Sciatic nerve (tissue), 2 donors: ENCODE results near the gene DDX56. TPM values are rescaled to one million over a fixed set of nuclear protein-coding genes. Genes with fewer than 3 reads are reported as not detected.
"Not testable (repeated sequence)": the region's sequence is repeated elsewhere in the genome, so short reads cannot be mapped to it uniquely, and the experiment has no call there.

Source experiments
- ATAC-seq: fragments of 200-7000 bp; cut with Tn5 transposase; one replicate; pipeline ENCODE4 v1.9.1; 2020; ENCODE audit warnings: mild to moderate bottlenecking, moderate library complexity
- DNase-seq: peaks from one replicate; pipeline ENCODE4 v3.0.0-alpha.2; 2020; ENCODE audit warnings: low spot score
- intact Hi-C: fragments of 100-400 bp; cut with DNase I; formaldehyde crosslinking; loops from one replicate; pipeline ENCODE4 v1.14.2; 2022
- total RNA-seq: library from RNA; stranded (reverse); fragmentation: NEBNext Ultra II Directional; extraction: Animal tissue kit (Norgen Biotek cat#: 25700); gene quantifications from one replicate; pipeline ENCODE4 v1.2.1, GENCODE V29; 2021
- donor health status: DM: no; HTN: no; CAD: no.
- donor health status: DM: no; HTN: no; CAD: no.

The DDX56 gene
- total RNA-seq, 1 donor from 2014 or later: 58.4 TPM

DNA sequence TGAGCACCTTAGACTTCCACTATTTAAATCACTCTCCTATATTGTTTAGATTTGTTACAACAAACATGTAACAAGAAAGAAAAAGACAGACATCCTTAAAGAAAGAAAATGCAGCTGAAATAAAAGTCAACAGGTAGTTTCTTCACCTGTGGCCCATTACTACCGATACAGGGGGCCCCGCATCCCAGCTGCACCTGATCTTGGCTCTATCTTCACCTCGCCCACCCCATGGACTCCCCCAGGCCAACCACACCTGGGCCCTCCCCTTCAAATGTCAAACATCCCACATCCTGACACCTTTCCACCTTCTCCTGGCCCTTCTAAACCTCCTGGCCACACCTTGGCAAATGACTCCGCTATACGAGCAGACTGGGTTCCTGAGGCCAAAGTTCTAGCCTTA is 7.0 kb downstream of the DDX56 start:
- ATAC-seq (no peak), DNase-seq (peak; percentile 39)
- intact Hi-C loops: loop anchor here (10.0 kb wide), 1 partner anchor 332 kb away; no protein-coding TSS in a partner anchor

DNA sequence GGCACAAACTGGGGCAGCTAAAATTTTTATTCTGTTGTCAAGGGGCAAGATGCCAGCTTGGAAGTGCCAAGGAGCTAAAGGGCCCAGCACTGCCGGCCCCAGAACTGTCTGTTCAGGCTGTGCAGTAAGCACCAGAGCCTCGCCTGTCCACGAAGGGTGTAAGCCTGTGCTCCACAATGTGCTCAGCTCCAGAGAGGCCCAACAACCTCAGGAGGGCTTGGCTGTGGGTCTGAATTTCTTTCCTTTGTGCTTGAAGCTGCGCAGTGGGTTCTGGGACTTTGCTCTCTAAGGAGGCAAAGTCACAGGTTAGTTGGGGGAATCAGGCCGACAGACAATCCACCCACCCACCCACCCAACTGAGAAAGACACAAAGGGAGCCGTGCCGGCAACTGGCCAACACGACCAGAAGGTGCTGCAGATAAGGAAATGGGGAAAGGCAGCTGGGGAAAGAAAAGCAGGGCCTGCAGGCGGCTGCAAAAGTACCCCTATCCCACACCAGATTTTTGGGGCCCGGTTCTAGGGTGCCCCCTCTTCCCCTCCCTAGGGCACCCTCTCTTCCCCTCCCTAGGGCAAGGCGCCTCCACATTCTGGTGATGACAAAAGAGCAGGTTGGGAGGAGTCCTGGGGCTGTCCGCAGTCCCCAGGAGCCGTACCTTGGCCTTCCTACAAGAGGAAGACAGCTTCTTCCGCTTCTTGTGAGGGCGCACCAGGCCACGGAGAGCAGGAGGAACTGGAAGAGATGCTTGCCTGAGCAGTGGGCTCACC is 7.7 kb downstream of the DDX56 start:
- ATAC-seq: peak; percentile 43
- DNase-seq: peak; percentile 51
- intact Hi-C loops: loop anchor here (10.0 kb wide), 1 partner anchor 331 kb away; no protein-coding TSS in a partner anchor

DNA sequence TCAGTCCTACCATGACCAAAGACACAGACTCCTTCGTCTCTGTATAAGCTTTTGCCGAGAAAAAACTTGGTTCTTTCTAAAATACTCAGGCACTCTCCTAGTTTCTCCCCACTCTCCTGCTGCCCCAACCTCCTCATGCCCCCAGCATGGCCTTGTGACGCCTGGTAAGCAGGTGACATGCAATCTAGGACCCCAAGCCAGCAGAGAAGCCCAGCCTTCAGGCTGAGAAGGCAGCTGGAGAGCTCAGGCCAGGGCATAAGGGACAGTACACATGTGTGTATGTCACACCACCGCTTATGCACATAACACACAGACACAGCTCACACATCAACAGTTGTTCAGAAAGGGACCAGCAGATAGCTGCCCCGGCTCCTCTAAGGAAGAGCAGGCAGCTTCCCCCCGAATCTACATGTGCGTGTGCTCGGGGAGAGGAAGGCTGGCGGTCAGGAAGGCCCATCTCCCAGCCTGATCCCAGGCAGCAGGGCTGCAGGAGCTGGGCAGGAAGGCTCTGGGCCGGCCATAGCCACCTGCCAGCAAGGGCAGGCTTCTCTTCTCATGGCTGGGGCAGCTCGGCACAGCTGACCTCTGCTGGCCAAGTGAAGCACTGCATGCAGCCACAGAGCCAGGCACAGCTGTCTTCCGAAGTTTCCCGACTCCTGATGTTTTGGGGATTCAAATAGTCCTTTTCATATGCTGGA is 8.5 kb downstream of the DDX56 start:
- peak; percentile 88 for ATAC-seq
- intact Hi-C loops: loop anchor here (10.0 kb wide), 1 partner anchor 330 kb away; no protein-coding TSS in a partner anchor
- peak; percentile 77 for DNase-seq

DNA sequence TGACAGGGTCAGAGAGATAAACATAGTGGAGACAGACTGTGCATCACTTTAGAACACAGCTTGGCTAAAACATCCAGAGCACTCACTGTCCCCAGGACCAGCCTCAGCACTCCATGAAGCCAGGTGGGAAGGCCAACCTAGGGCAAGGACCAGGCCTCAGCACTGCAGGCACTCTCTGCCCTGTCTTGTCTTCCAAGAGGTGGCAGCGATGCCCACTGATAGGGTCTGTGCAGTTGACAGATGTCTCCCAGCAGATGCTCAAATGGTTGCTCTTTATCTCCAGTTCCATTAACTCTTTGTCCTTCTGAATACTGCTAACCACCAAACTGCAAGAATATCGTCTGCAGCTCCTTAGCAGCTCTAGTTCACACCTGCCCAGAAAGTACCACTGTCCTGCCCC is 9.1 kb downstream of the DDX56 start:
- DNase-seq: peak; percentile 53
- intact Hi-C loops: loop anchor here (10.0 kb wide), 1 partner anchor 330 kb away; no protein-coding TSS in a partner anchor
- no peak for ATAC-seq

DNA sequence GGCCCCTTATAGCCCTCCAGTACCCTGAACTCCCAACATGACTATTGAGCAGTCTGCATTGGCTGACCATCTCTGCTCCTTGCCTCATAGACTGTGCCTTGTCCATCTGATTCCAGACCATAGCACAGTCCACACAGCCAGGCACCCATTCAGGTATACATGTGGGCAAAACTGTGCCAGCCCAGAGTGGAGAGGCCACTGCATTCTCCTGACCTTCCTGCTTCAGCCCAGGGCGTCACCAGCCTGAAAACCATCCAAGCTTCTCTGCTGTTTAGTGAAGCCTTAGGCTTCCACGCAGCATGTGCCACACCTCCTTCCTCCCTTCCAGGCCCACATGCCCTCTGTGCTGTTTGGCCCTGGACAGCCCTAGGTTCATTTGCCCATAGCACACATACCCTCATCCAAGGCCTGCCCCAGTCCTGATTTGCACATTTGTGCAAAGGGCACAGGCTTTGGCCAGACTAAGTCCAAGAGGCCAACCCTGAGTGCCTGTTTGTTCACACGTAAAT is 10.5 kb downstream of the DDX56 start:
- intact Hi-C loops: loop anchor here (10.0 kb wide), 1 partner anchor 328 kb away; no protein-coding TSS in a partner anchor
- DNase-seq (peak; percentile 38), ATAC-seq (peak; percentile 47)

DNA sequence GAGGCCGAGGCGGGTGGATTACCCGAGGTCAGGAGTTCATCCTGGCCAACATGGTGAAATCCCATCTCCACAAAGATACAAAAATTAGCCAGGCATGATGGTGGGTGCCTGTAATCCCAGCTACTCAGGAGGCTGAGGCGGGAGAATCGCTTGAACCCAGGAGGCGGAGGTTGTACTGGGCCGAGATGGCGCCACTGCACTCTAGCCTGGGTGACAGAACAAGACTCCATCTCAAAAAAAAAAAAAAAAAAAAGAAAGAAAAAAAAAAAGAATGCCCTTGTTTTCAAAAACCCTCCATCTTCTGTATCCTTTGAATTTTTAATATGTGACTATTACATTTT is 11.1 kb downstream of the DDX56 start:
- not testable (repeated sequence) for ATAC-seq, DNase-seq
- intact Hi-C loops: loop anchor here (10.0 kb wide), 1 partner anchor 328 kb away; no protein-coding TSS in a partner anchor

DNA sequence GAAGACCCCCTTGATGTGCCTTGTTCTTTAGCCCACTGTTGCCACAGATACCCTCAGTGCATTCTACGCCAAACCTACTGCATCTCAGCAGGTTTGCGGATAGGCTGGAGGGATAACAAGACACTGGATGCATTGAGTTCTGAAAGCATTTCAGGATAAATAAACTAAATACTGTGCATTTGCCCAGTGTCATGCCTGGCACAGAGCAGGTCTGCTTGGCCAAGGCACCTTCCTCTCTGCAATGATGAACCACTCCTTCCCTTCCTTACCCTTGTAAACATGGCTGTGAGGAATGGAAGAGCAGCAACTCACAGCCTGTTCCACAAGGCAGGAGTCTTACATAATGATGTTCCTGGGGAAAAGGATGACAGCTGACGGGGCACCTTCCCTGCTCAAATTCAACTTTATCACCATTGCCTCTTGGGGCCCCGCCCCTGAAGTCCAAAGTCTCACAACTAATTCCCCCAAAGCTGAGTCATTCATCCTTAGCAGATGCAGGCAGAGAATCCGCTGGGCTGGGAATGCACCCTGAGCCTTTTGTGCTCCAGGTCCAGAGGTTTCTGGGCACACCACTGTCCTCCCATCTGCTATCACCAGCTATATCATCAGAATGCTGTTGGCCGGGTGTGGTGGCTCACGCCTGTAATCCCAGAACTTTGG is 11.6 kb downstream of the DDX56 start:
- peak; percentile 27 for DNase-seq
- intact Hi-C loops: loop anchor here (10.0 kb wide), 1 partner anchor 327 kb away; no protein-coding TSS in a partner anchor
- no peak for ATAC-seq

DNA sequence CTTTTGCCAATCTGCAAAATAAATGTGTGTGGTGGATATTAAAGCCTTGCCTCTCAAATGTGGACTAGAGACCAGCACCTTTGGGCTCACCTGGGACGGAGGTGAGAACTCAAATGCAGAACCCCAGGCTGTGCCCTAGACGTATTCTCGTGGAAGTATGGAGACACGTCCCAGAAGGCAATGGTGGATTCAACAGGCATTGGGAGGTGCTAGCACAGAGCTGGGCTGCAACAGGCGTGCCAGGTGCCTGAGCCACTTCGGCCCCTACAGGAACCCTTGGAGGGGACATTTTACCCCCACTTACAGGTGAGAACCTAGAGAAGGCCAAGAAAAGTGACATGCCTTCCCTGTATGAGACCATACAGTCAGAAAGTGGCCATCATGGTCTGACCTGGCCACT is 12.2 kb downstream of the DDX56 start:
- intact Hi-C loops: loop anchor here (10.0 kb wide), 1 partner anchor 327 kb away; no protein-coding TSS in a partner anchor
- DNase-seq: peak; percentile 27
- ATAC-seq: no peak

DNA sequence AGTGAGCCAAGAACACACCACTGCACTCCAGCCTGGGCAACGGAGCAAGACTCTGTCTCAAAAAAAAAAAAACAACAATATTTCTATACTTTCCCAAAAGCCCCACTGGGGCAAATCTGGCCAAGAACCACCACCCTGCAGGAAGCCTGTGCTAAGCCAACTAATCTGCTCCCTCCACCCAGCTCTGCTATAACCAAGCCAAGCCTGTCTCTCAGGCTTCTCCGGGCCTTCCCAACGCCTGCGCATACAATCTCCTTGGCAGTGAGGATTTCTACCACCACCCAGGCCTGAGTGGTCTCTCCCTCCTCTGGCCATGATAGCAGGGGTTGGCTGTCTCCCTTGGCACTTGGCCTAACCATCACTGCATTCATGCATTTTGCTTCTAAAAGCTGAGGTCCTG is 14.2 kb downstream of the DDX56 start:
- no peak for DNase-seq
- no peak for ATAC-seq
- intact Hi-C loops: no loop called here

DNA sequence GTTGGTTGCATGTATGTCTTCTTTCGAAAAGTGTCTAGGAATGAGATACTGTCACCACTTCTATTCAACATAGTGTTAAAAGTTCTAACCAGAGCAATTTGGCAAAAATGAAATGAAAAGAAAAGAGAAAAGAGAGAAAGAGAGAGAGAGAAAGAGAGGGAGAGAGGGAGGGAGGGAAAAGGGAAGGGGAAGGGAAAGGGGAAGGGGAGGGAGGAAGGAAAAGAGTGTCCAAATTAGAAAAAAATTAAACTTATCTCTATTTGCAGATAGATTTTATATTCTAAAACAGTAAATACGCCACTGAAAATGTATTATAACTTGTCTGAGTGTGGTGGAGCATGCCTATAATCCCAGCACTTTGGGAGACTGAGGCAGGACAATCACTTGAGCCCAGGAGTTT is 16.2 kb downstream of the DDX56 start:
- intact Hi-C loops: no loop called here
- DNase-seq (no peak), ATAC-seq (no peak)

DNA sequence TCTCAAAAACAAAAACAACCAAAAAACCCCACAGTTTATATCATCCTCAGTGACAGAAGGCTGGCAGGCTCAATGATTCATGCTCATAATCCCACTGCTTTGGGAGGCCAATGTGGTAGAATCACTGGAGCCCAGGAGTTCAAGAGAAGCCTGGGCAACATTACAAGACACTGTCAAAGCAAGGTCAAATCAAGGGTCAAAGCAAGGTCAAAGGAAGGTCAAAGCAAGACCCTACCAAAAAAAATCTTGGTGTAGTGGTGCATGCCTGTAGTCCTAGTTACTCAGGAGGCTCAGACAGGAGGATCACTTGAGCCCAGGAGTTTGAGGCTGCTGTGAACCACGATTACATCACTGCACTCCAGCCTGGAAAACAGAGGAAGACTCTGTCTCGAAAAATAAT is 18.4 kb downstream of the DDX56 start:
- ATAC-seq: no peak
- no peak for DNase-seq
- intact Hi-C loops: no loop called here

DNA sequence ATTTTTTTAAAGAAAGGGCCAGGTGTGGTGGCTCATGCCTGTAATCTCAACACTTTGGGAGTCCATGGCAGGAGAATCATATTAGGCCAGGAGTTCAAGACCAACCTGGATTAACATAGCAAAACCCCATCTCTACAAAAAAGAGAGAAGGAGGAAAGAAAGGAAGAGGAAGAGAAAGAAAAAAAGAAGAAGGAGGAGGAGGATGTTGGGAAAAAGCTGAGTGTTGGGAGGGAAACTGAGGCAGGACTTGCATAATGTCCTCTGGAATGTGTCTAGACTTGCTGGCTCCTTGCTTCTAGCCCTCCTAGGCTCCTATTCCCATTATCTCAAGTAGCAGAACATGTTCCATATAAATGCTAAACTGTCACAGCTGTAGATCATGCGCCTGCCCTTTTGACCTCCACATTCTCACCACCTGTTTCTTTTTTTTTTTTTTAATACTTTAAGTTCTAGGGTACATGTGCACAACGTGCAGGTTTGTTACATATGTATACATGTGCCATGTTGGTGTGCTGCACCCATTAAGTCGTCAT is 21.2 kb downstream of the DDX56 start:
- ATAC-seq, intact Hi-C loops, DNase-seq: not testable (repeated sequence)

DNA sequence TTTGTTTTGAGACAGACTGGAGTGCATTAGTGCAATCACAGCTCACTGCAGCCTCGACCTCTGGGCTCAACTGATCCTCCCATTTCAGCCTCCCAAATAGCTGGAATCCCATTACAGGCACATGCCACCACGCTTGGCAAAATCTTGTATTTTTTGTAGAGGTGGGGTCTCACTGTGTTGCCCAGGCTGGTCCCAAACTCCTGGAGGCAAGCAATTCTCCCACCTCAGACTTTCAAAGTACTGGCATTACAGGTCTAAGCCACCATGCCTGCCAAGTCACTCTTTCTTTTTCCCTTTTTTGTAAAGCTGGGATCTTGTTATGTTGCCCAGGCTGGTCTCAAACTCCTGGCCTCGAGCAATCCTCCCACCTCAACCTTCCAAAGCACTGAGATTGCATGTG is 24.3 kb downstream of the DDX56 start:
- intact Hi-C loops: no loop called here
- no peak for DNase-seq
- no peak for ATAC-seq

DNA sequence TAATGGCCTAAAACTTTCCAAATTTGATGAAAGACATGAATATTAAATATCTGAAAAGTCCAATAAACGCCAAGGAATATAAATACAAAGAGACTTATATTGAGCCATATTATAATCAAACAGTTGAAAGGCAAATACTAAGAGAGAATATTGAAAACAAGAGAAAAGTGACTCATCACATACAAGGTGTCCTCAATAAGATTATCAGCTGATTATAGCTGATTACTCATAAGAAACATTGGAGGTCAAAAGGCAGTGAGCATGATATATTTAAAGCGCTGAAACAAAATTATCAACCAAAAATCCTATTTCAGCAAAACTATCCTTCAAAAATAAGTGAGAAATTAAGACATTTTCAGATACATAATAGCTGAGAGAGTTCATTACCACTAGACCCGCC is 24.8 kb downstream of the DDX56 start:
- DNase-seq (no peak), ATAC-seq (no peak)
- intact Hi-C loops: no loop called here

DNA sequence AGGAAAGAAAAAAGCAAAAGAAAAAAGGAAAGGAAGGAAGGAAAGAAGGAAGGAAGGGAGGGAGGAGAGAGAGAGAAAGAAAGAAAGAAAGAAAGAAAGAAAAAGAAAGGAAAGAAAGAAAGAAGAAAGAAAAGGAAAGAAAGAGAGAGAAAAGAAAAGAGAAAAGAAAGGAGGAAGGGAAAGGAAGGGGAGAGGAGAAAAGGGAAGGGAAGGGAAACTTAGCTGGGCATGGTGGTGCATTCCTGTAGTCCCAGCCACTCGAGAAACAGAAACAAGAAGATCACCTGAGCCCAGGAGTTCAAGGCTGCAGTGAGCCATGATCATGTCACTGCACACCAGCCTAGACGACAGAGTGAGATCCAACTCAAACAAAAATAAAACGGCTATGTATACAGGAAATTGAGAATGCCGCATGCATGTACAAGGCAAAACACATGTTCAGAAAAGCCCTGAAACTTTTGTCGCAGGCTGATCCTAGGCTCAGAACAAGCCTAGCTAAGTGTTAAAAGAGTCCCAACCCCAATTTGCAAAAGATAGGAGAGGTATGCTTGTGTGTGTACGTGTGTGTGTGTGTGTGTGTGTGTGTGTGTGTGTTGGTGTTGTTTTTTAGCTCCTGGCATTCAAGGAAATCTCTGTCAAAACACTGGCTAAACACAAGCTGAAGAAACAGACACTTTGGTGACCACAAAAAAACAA is 26.0 kb downstream of the DDX56 start:
- intact Hi-C loops: no loop called here
- DNase-seq (no peak), ATAC-seq (no peak)

DNA sequence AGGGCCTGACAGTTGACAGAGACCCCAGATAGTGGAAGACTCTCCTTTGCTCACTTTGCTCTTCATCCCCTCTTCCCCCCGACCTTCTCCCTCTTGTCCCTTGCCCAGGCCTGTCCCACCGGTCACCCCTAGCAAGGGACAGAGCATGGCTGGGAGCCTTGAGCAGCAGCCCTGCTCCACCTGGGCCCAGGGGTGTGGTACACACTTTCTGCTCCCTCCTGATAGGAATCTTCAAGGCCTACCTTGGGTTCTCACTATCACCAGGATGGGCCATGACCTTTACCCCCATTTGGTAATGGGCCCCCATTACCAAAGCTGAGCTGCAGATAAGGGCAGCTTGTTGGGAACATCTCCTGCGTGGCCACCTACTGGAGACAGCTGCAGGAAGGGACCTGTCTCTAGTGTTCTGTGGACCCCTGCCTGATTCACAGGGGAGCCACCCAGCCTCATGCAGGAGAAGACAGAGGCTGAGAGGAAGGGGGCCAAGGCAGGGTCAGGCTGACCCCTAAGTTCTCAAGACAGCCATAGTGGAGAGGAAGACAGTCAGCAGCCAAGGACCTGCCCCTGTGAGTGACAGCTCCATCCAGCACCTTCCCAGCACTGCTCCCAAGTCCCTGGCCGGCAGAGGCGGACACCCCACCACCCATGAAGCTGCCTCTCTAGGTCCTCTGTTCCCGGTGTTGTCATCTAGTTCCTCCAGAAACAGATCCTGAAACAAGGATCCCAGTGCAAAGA is 31.7 kb downstream of the DDX56 start:
- intact Hi-C loops: no loop called here
- ATAC-seq (no peak), DNase-seq (no peak)

DNA sequence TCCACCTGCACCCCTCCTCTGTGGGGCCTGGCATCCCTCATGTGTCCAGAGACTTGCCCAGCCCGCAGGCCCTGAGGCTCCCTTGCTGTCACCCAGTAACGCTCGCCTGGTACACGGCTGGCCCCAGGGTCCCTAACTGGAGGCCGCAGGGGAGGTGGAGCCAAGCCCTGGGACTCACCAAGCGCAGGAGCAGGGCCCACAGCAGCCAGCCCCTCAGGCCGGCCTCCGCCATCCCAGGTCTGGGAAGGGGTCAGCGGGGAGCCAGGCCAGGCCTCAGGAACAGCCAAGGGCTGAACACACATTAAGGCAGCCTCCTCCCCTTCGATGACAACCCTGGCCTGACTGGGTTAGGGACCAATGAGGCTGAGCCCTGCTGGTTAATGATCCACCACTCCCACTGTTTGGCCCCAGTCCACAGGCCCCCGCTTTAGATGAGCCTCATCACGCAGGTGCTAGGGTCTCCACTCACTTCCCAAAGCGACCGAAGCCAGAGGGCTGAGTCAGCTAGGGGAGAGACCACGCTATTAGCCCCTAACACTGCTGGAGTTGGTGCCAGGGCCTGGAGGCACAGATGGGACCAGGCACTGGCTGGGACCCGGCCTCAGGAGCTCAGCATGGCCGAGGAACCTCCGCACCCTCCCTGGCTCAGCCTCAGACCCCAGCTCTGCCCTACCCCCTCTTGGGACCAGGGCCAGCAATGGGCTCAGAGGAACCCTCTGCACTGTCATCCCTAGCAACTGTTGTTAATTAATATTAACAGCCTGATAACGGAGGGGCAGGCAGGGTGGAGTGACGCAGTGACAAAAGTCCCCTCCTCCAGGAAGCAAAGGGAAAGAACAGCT is 32.5 kb downstream of the DDX56 start, which contains the start of gene NPC1L1:
Gene NPC1L1 (minus strand): TSS at position 303 of the 842 bp plus-strand sequence. CDS start 71 bp downstream, at position 232.
- ATAC-seq (no peak), DNase-seq (no peak)
- intact Hi-C loops: no loop called here
